AG10803 (cell line): ENCODE measurements around the gene CBFA2T3.

Source experiments
- DNase-seq: peaks from one replicate; pipeline ENCODE4 v3.0.0; 2010; ENCODE audit warnings: low read depth
- H3K4me3 ChIP-seq: 2 replicates; pipeline ENCODE4 v1.5.1; 2011; ENCODE audit warnings: mild to moderate bottlenecking, low read length, control low read depth
- TF ChIP-seq, protein P1 (sequence below): conservative IDR thresholded peaks from 2 replicates; pipeline ENCODE4 v1.5.1; 2011; ENCODE audit warnings: mild to moderate bottlenecking, low read length, control low read depth, inconsistent platforms

Gene CBFA2T3

DNA sequence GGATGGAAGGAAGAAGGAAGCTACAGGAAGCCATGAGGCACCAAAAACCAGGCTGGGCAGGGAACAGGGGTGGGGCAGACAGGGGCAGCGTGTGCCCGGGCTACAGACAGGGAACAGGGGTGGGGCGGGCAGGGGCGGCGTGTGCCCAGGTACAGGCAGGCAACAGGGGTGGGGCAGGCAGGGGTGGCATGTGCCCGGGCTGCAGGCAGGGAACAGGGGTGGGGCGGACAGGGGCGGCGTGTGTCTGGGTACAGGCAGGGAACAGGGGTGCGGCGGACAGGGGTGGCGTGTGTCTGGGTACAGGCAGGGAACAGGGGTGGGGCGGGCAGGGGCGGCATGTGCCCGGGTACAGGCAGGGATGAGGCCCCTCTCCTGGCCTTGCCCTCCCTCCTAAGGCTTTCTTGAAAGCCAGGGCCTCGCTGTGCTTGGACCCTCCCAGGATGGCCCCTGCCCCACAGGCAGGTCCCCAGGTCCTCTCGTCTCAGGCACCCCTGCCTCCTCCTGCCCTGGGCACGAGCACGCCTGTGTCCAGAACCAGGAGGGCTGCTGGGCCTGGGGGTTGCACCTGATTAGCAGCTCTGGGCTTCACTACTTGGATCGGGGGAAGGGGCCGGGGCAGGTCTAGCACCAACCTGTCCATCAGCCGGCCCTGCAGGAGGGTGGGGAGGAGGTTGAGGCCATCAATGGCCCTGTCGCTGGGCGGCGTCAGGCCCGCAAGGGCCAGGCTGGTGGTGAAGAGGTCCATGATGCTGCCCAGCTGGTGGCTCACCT is 150.8 kb downstream of the CBFA2T3 start:
- no peak overlapping the region for H3K4me3 ChIP-seq
- no peak for DNase-seq
- TF ChIP-seq, protein P1, sequence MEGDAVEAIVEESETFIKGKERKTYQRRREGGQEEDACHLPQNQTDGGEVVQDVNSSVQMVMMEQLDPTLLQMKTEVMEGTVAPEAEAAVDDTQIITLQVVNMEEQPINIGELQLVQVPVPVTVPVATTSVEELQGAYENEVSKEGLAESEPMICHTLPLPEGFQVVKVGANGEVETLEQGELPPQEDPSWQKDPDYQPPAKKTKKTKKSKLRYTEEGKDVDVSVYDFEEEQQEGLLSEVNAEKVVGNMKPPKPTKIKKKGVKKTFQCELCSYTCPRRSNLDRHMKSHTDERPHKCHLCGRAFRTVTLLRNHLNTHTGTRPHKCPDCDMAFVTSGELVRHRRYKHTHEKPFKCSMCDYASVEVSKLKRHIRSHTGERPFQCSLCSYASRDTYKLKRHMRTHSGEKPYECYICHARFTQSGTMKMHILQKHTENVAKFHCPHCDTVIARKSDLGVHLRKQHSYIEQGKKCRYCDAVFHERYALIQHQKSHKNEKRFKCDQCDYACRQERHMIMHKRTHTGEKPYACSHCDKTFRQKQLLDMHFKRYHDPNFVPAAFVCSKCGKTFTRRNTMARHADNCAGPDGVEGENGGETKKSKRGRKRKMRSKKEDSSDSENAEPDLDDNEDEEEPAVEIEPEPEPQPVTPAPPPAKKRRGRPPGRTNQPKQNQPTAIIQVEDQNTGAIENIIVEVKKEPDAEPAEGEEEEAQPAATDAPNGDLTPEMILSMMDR: no peak

DNA sequence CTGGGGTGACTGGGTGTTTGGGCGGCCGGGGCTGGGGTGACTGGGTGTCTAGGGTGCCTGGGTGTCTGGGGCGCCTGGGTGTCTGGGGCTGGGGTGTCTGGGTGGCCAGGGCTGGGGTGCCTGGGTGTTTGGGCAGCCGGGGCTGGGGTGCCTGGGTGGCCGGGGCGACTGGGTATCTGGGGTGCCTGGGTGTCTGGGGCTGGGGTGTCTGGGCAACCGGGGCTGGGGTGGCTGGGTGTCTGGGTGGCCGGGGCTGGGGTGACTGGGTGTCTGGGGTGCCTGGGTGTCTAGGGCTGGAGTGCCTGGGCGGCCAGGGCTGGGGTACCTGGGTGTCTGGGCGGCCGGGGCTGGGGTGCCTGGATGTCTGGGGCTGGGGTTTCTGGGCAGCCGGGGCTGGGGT is 151.9 kb downstream of the CBFA2T3 start:
- no peak overlapping the region for H3K4me3 ChIP-seq
- TF ChIP-seq, protein P1: no peak
- no peak for DNase-seq
